H1 (cell line): ENCODE data around the gene MSI2. TPM values are rescaled to one million over a fixed set of nuclear protein-coding genes. Genes with fewer than 3 reads are reported as not detected.

Source experiments
- CTCF ChIA-PET: fragments of 300-600 bp; sonication (Branson Sonifier 250); formaldehyde crosslinking; loops from one replicate; lab custom pipeline; 2021; ENCODE audit not compliant: partially characterized antibody; lab: Charles Lee
- POLR2A ChIA-PET: fragments of 300-600 bp; sonication (Branson Sonifier 250); formaldehyde crosslinking; loops from one replicate; lab custom pipeline; 2021; ENCODE audit warnings: inconsistent platforms; ENCODE audit not compliant: partially characterized antibody; lab: Charles Lee
- DNase-seq, 2 experiments: peaks; one replicate each; pipeline versions ENCODE4 v3.0.0 to v3.0.0-alpha.2; 2010 to 2022; ENCODE audit warnings: low spot score in 2 of 2, low read depth in 1 of 2, mixed read lengths in 1 of 2
- FAIRE-seq: peaks from 2 replicates; lab custom pipeline; 2011; peaks lifted over from hg19 to GRCh38; lab: Jason Lieb, UNC
- H2AFZ ChIP-seq: 2 replicates; pipeline ENCODE4 v1.8.1; 2012; ENCODE audit warnings: low read length, inconsistent platforms
- H2AK5ac ChIP-seq: 2 replicates; pipeline ENCODE4 v1.6.1; 2013; ENCODE audit warnings: low read depth, low read length
- H2BK120ac ChIP-seq: replicated peaks from 2 replicates; pipeline ENCODE3; 2013; ENCODE audit warnings: low read depth, low read length, inconsistent platforms
- H2BK12ac ChIP-seq: 2 replicates; pipeline ENCODE4 v1.6.1; 2013; ENCODE audit warnings: low read depth, low read length
- H2BK15ac ChIP-seq: 2 replicates; pipeline ENCODE4 v1.6.1; 2013; ENCODE audit warnings: low read length
- H2BK20ac ChIP-seq: 2 replicates; pipeline ENCODE4 v1.6.1; 2013; ENCODE audit warnings: low read length
- H2BK5ac ChIP-seq: 2 replicates; pipeline ENCODE4 v1.6.1; 2013; ENCODE audit warnings: low read depth, low read length
- H3K14ac ChIP-seq: 2 replicates; pipeline ENCODE4 v1.6.1; 2013; ENCODE audit warnings: inconsistent platforms; ENCODE audit not compliant: insufficient read length
- H3K18ac ChIP-seq: 2 replicates; pipeline ENCODE4 v1.6.1; 2013; ENCODE audit warnings: low read length; ENCODE audit errors: extremely low read depth
- H3K23ac ChIP-seq: 2 replicates; pipeline ENCODE4 v1.6.1; 2013; ENCODE audit warnings: inconsistent platforms; ENCODE audit not compliant: insufficient read length
- H3K23me2 ChIP-seq: 2 replicates; pipeline ENCODE4 v1.6.1; 2013; ENCODE audit warnings: low read depth, low read length
- H3K27ac ChIP-seq: 2 replicates; pipeline ENCODE4 v1.6.1; 2011; ENCODE audit warnings: low read depth, low read length, inconsistent platforms
- H3K27me3 ChIP-seq, 4 experiments: replicated peaks in 1 of 4; 1 replicate in 1 of 4; 2 replicates in 3 of 4; pipeline versions ENCODE4 v1.6.1 to v1.8.1; 2011 to 2013; ENCODE audit warnings: low read length in 3 of 4, mild to moderate bottlenecking in 3 of 4, inconsistent platforms in 2 of 4, mixed read lengths in 2 of 4, moderate library complexity in 1 of 4; ENCODE audit not compliant: control insufficient read depth in 3 of 4, insufficient read depth in 3 of 4; ENCODE audit errors: extremely low read depth in 1 of 4
- H3K36me3 ChIP-seq, 4 experiments: 2 replicates each; pipeline versions ENCODE4 v1.6.1 to v1.8.1; 2011 to 2013; ENCODE audit warnings: mild to moderate bottlenecking in 4 of 4, low read length in 3 of 4, moderate library complexity in 2 of 4, control low read depth in 1 of 4, inconsistent platforms in 1 of 4; ENCODE audit not compliant: insufficient read depth in 4 of 4, control insufficient read depth in 2 of 4
- H3K4ac ChIP-seq: replicated peaks from 2 replicates; pipeline ENCODE3; 2013; ENCODE audit warnings: low read length, low read depth, mixed read lengths, inconsistent platforms; ENCODE audit not compliant: insufficient read length
- H3K4me1 ChIP-seq, 4 experiments: replicated peaks in 1 of 4; 1 replicate in 1 of 4; 2 replicates in 3 of 4; pipeline versions ENCODE4 v1.6.1 to v1.8.1; 2011 to 2013; ENCODE audit warnings: low read length in 3 of 4, inconsistent platforms in 2 of 4, mixed read lengths in 1 of 4; ENCODE audit not compliant: insufficient read depth in 4 of 4, control insufficient read depth in 3 of 4
- H3K4me2 ChIP-seq, 2 experiments: 2 replicates each; pipeline versions ENCODE4 v1.6.1 to v1.8.1; 2011 to 2013; ENCODE audit warnings: low read depth in 2 of 2, low read length in 2 of 2, control low read depth in 1 of 2, inconsistent platforms in 1 of 2, mild to moderate bottlenecking in 1 of 2; ENCODE audit not compliant: insufficient read depth in 1 of 2
- H3K4me3 ChIP-seq, 4 experiments: fragments of 200-600, 300-600 bp in 1 of 4; sonication (generic), shearing (Covaris generic), sonication (Bioruptor Twin) in 1 of 4; 2 replicates each; pipeline versions ENCODE4 v1.5.1 to v1.8.1; 2011 to 2016; ENCODE audit warnings: low read length in 4 of 4, low read depth in 3 of 4, control low read depth in 2 of 4, inconsistent platforms in 2 of 4, mild to moderate bottlenecking in 2 of 4, mixed read lengths in 1 of 4, moderate library complexity in 1 of 4; ENCODE audit not compliant: insufficient read depth in 2 of 4; ENCODE audit errors: extremely low read depth in 1 of 4
- H3K56ac ChIP-seq: replicated peaks from 2 replicates; pipeline ENCODE3; 2013; ENCODE audit warnings: low read depth, mild to moderate bottlenecking, mixed read lengths, low read length, inconsistent platforms; ENCODE audit not compliant: insufficient read length
- H3K79me1 ChIP-seq: 2 replicates; pipeline ENCODE4 v1.6.1; 2013; ENCODE audit warnings: low read depth, low read length, control low read depth
- H3K79me2 ChIP-seq, 2 experiments: 2 replicates each; pipeline versions ENCODE4 v1.6.1 to v1.8.1; 2012 to 2013; ENCODE audit warnings: low read length in 2 of 2, mild to moderate bottlenecking in 2 of 2, inconsistent platforms in 1 of 2; ENCODE audit not compliant: insufficient read depth in 2 of 2, control insufficient read depth in 1 of 2
- H3K9ac ChIP-seq, 4 experiments: replicated peaks in 1 of 4; 1 replicate in 1 of 4; 2 replicates in 3 of 4; pipeline versions ENCODE4 v1.6.1 to v1.8.1; 2011 to 2013; ENCODE audit warnings: low read depth in 3 of 4, low read length in 3 of 4, control low read depth in 2 of 4, mild to moderate bottlenecking in 2 of 4, moderate library complexity in 2 of 4, inconsistent platforms in 1 of 4; ENCODE audit errors: extremely low read depth in 1 of 4
- H3K9me3 ChIP-seq, 2 experiments: 2 replicates each; pipeline versions ENCODE4 v1.6.1 to v1.8.1; 2012 to 2013; ENCODE audit warnings: mild to moderate bottlenecking in 2 of 2, moderate library complexity in 2 of 2, control low read depth in 1 of 2, inconsistent platforms in 1 of 2, low read depth in 1 of 2, low read length in 1 of 2, mixed read lengths in 1 of 2; ENCODE audit not compliant: insufficient read depth in 2 of 2
- H4K20me1 ChIP-seq, 2 experiments: replicated peaks in 1 of 2; 2 replicates each; pipeline versions ENCODE3 to v1.8.1; 2011 to 2013; ENCODE audit warnings: inconsistent platforms in 2 of 2, low read length in 2 of 2, mild to moderate bottlenecking in 1 of 2; ENCODE audit not compliant: insufficient read depth in 2 of 2, control insufficient read depth in 1 of 2
- H4K5ac ChIP-seq: 2 replicates; pipeline ENCODE4 v1.6.1; 2013; ENCODE audit warnings: low read length, low read depth, mixed read lengths, inconsistent platforms; ENCODE audit not compliant: insufficient read length
- H4K8ac ChIP-seq: 2 replicates; pipeline ENCODE4 v1.8.0; 2013; ENCODE audit warnings: mild to moderate bottlenecking, moderate library complexity, low read length, inconsistent platforms; ENCODE audit not compliant: insufficient read depth; ENCODE audit errors: extremely low read depth
- H4K91ac ChIP-seq: replicated peaks from 2 replicates; pipeline ENCODE3; 2013; ENCODE audit warnings: low read length, mixed read lengths, inconsistent platforms; ENCODE audit not compliant: insufficient read length
- CEBPB ChIP-seq: IDR thresholded peaks from 2 replicates; pipeline ENCODE4 v1.6.1; 2012; ENCODE audit warnings: low read depth, low read length
- GTF2F1 ChIP-seq: IDR thresholded peaks from 2 replicates; pipeline ENCODE4 v1.6.1; 2012; ENCODE audit warnings: low read depth, low read length, improper control_type of control experiment, borderline replicate concordance
- KDM4A ChIP-seq: IDR thresholded peaks from one replicate; pipeline ENCODE4 v1.7.1; 2012; ENCODE audit warnings: low read depth, mild to moderate bottlenecking, moderate library complexity, low read length, inconsistent platforms; ENCODE audit not compliant: severe bottlenecking
- KDM5A ChIP-seq: fragments of 200-600 bp; IDR thresholded peaks from 2 replicates; pipeline ENCODE4 v1.7.1; 2012; ENCODE audit warnings: mild to moderate bottlenecking, low read length, inconsistent platforms, mixed read lengths
- MAFK ChIP-seq: IDR thresholded peaks from 2 replicates; pipeline ENCODE4 v1.6.1; 2012; ENCODE audit warnings: low read depth, mild to moderate bottlenecking, improper control_type of control experiment, low read length
- POLR2AphosphoS5 ChIP-seq: IDR thresholded peaks from 2 replicates; pipeline ENCODE4 v1.6.1; 2011; ENCODE audit warnings: low read depth, low read length
- SIX5 ChIP-seq: IDR thresholded peaks from 2 replicates; pipeline ENCODE4 v1.6.1; 2011; ENCODE audit warnings: mild to moderate bottlenecking, low read depth, low read length
- SUZ12 ChIP-seq: fragments of 200-600 bp; sonication (generic); IDR thresholded peaks from 2 replicates; pipeline ENCODE4 v1.6.1; 2012; ENCODE audit warnings: mild to moderate bottlenecking, inconsistent platforms, low read length, moderate library complexity, mixed read lengths
- YY1 ChIP-seq: IDR thresholded peaks from 2 replicates; pipeline ENCODE4 v1.6.1; 2011; ENCODE audit warnings: low read depth, mild to moderate bottlenecking, low read length
- WGBS, 2 experiments: shearing (Covaris generic) in 1 of 2; methylation state at CpG; one replicate each; pipeline versions ENCODE4 v1.1.6 to v1.1.7; 2013 to 2015; ENCODE audit warnings: low lambda C conversion rate in 2 of 2, mixed read lengths in 2 of 2, inconsistent platforms in 1 of 2, low coverage in 1 of 2, missing lambda C conversion rate in 1 of 2; ENCODE audit not compliant: insufficient replicate concordance in 2 of 2, insufficient coverage in 1 of 2, insufficient read length in 1 of 2; ENCODE audit errors: extremely low coverage in 1 of 2, missing lambda C conversion rate in 1 of 2; 5-methylcytosine and 5-hydroxymethylcytosine counted together
- polyA plus RNA-seq, 7 experiments: library from polyadenylated mRNA; depleted of rRNA in 3 of 7; stranded (reverse) in 5 of 7; unstranded in 2 of 7; fragments of >200 nt in 5 of 7; fragments of 200-250 nt in 2 of 7; gene quantifications; 1 replicate in 5 of 7; 2 replicates in 1 of 7; 4 replicates in 1 of 7; pipeline versions ENCODE4 v1.2.1 to v1.2.3, GENCODE V29; 2011 to 2013; ENCODE audit warnings: missing spikeins in 2 of 7, mixed read lengths in 2 of 7
- total RNA-seq: library from RNA; stranded (reverse); fragmentation: NEBNext Ultra II Directional; extraction: Animal tissue kit (Norgen Biotek cat#: 25700); gene quantifications from 2 replicates; pipeline ENCODE4 v1.2.1, GENCODE V29; 2021

MSI2 gene
- total and polyA plus RNA-seq, 2 of the 8 experiments (the other 6 are each of a cell fraction or from before 2014, with no cell fraction given): 36.7 to 80.6 TPM

- no peak overlapping the region for H2BK15ac ChIP-seq
- no peak overlapping the region for H3K4me2 ChIP-seq
- H4K20me1 ChIP-seq: peaks cover 0 to 2% of the 10 kb centered on the region in 2 experiments
- no peak overlapping the region for H2AFZ ChIP-seq
- ChIA-PET POLR2A (no interaction called here), CTCF (no interaction called here)
- WGBS, 2 experiments: 92% methylated on average over 6 of the region's 6 CpGs; no CpG with 5 or more reads in 1 of the 2 experiments
- no peak overlapping the region for H2BK5ac ChIP-seq
- H3K79me1 ChIP-seq: peaks cover 6% of the 10 kb centered on the region
- no peaks in the 10 kb centered on the region for H3K9me3 ChIP-seq
- no peak overlapping the region for H2BK20ac ChIP-seq
- no peak overlapping the region for H4K91ac ChIP-seq
- H3K23ac ChIP-seq: no peak overlapping the region
- no peak overlapping the region for H3K14ac ChIP-seq
- no peak overlapping the region for H4K5ac ChIP-seq
- H3K36me3 ChIP-seq: no peaks in the 10 kb centered on the region
- H2AK5ac ChIP-seq: no peak overlapping the region
- no peak overlapping the region for H3K27ac ChIP-seq
- H2BK120ac ChIP-seq: no peak overlapping the region
- H3K4me3 ChIP-seq: no peak overlapping the region
- H3K79me2 ChIP-seq: peaks cover 0 to 7% of the 10 kb centered on the region in 2 experiments; a peak in 1 of 4 replicates
- H3K4ac ChIP-seq: no peak overlapping the region
- H4K8ac ChIP-seq: no peak overlapping the region
- no peak overlapping the region for H3K9ac ChIP-seq
- H2BK12ac ChIP-seq: no peak overlapping the region
- no peaks in the 10 kb centered on the region for H3K27me3 ChIP-seq
- DNase-seq (no peak), FAIRE-seq (no peak)
- no peaks in the 10 kb centered on the region; a peak in 1 of 7 replicates for H3K4me1 ChIP-seq
- no peak overlapping the region for H3K56ac ChIP-seq
- no peaks in the 10 kb centered on the region for H3K23me2 ChIP-seq
- H3K18ac ChIP-seq: no peak overlapping the region
- TF ChIP-seq KDM5A: no peak
- TF ChIP-seq MAFK: no peak
- no peak for TF ChIP-seq CEBPB
- no peak for TF ChIP-seq SUZ12
- TF ChIP-seq YY1: no peak
- no peak for TF ChIP-seq POLR2AphosphoS5
- TF ChIP-seq SIX5: no peak
- no peak for TF ChIP-seq GTF2F1
- no peak for TF ChIP-seq KDM4A
Measured at GRCh38 chr17:57495771-57496170, 239.4 kb downstream of the MSI2 start.
